A673 (cell line): ENCODE data around the gene PSD. TPM values are rescaled to one million over a fixed set of nuclear protein-coding genes. Genes with fewer than 3 reads are reported as not detected.

Experiments used
- BruUV-seq: library from RNA; stranded (reverse); fragments of 400-500 nt; replicated peaks from 2 replicates; lab custom pipeline; 2021; lab: Mats Ljungman, UMichigan
- CTCF ChIA-PET: fragments of 300-600 bp; sonication (Branson Sonifier 250); formaldehyde crosslinking; loops from one replicate; lab custom pipeline; 2022; ENCODE audit warnings: antibody characterized with exemption; lab: Charles Lee
- POLR2A ChIA-PET: fragments of 300-600 bp; sonication (Branson Sonifier 250); formaldehyde crosslinking; loops from one replicate; lab custom pipeline; 2022; ENCODE audit warnings: antibody characterized with exemption; ENCODE audit not compliant: low non-redundant PET; lab: Charles Lee
- DNase-seq: peaks from one replicate; pipeline ENCODE4 v3.0.0-alpha.2; 2015; ENCODE audit warnings: low spot score
- H3K27ac ChIP-seq: fragments of 200-600 bp; sonication (generic); 2 replicates; pipeline ENCODE4 v1.5.1; 2016; ENCODE audit warnings: mixed run types, low read depth, mild to moderate bottlenecking, mixed read lengths, antibody characterized with exemption, low read length; ENCODE audit not compliant: poor library complexity, severe bottlenecking
- H3K27me3 ChIP-seq: fragments of 200-600 bp; sonication (generic); replicated peaks from 2 replicates; pipeline ENCODE4 v1.6.1; 2017; ENCODE audit warnings: mixed run types, low read depth, mild to moderate bottlenecking, mixed read lengths, antibody characterized with exemption, low read length; ENCODE audit not compliant: insufficient read depth, poor library complexity
- H3K36me3 ChIP-seq: fragments of 200-600 bp; sonication (generic); 2 replicates; pipeline ENCODE4 v1.6.1; 2016; ENCODE audit warnings: mixed run types, mild to moderate bottlenecking, mixed read lengths, antibody characterized with exemption, low read length; ENCODE audit not compliant: insufficient read depth, poor library complexity, severe bottlenecking
- H3K4me1 ChIP-seq: fragments of 200-600 bp; sonication (generic); 2 replicates; pipeline ENCODE4 v1.6.1; 2017; ENCODE audit warnings: mixed run types, mild to moderate bottlenecking, mixed read lengths, antibody characterized with exemption, low read length; ENCODE audit not compliant: insufficient read depth, poor library complexity, severe bottlenecking
- H3K4me3 ChIP-seq: fragments of 200-600 bp; sonication (generic); 2 replicates; pipeline ENCODE4 v1.5.1; 2016; ENCODE audit warnings: low read depth, mixed run types, mild to moderate bottlenecking, mixed read lengths, low read length; ENCODE audit not compliant: poor library complexity, severe bottlenecking
- H3K9me3 ChIP-seq: fragments of 200-600 bp; sonication (generic); 2 replicates; pipeline ENCODE4 v1.6.1; 2016; ENCODE audit warnings: mixed run types, low read depth, mild to moderate bottlenecking, mixed read lengths, antibody characterized with exemption, low read length; ENCODE audit not compliant: poor library complexity, severe bottlenecking
- EZH2 ChIP-seq: fragments of 200-600 bp; sonication (generic); IDR thresholded peaks from 2 replicates; pipeline ENCODE4 v1.6.1; 2017; ENCODE audit warnings: borderline replicate concordance, low read depth, mild to moderate bottlenecking, mixed read lengths, antibody characterized with exemption, low read length; ENCODE audit not compliant: poor library complexity, severe bottlenecking
- intact Hi-C: fragments of 100-400 bp; cut with micrococcal nuclease; formaldehyde crosslinking; loops from one replicate; pipeline ENCODE4 v1.10.0; 2022; ENCODE audit not compliant: unreplicated experiment
- total RNA-seq: library from RNA; stranded (reverse); gene quantifications from 2 replicates; pipeline ENCODE4 v1.2.3, GENCODE V29; 2021
- TF ChIP-seq, protein P1 (sequence below): fragments of 300-800, 200-600 bp; sonication (generic); conservative IDR thresholded peaks from 2 replicates; pipeline ENCODE4 v1.5.1; 2017; ENCODE audit warnings: low read depth, mild to moderate bottlenecking, antibody characterized with exemption, low read length, moderate library complexity, mixed read lengths

The PSD gene
- total RNA-seq, 1 experiment from 2014 or later, result 5.8 TPM

DNA sequence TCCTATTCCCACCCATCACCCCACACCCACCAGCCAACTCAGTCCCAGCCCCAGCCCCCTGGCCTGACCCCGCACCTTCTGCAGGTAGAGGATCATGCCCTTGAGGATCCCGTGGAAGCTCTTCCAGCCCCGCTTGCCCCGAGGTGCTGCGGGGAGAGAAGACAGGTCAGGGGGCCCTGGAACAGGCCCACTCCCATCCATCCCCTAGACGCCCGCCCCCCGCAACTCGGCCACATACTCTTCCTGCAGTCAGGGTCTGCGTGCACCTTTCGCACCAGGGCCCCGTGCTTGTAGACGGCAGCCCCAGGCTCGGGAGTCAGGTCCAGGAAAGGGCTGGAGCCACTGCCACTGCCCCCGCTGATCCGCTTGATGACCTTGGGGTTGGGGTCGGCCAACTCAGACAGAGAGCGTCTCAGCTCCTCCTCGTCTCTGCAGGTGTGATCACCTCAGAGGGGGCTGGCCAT is 13.4 kb downstream of the PSD start:
- Histone ChIP-seq H3K4me1 (peaks cover 15% of the 10 kb centered on the region), H3K27me3 (no peaks in the 10 kb centered on the region), H3K36me3 (no peaks in the 10 kb centered on the region), H3K27ac (no peak overlapping the region), H3K9me3 (no peaks in the 10 kb centered on the region), H3K4me3 (no peak overlapping the region)
- ChIA-PET POLR2A (no interaction called here), CTCF (interaction anchor here (0.5 kb wide), 1 partner anchor 10 kb away, joined by 4 read pairs; no protein-coding TSS in a partner anchor)
- no peak for DNase-seq
- TF ChIP-seq EZH2, result no peak
- TF ChIP-seq, protein P1, sequence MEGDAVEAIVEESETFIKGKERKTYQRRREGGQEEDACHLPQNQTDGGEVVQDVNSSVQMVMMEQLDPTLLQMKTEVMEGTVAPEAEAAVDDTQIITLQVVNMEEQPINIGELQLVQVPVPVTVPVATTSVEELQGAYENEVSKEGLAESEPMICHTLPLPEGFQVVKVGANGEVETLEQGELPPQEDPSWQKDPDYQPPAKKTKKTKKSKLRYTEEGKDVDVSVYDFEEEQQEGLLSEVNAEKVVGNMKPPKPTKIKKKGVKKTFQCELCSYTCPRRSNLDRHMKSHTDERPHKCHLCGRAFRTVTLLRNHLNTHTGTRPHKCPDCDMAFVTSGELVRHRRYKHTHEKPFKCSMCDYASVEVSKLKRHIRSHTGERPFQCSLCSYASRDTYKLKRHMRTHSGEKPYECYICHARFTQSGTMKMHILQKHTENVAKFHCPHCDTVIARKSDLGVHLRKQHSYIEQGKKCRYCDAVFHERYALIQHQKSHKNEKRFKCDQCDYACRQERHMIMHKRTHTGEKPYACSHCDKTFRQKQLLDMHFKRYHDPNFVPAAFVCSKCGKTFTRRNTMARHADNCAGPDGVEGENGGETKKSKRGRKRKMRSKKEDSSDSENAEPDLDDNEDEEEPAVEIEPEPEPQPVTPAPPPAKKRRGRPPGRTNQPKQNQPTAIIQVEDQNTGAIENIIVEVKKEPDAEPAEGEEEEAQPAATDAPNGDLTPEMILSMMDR, result no peak
- BruUV-seq, result no TSS peak
- intact Hi-C loops, result no loop called here

DNA sequence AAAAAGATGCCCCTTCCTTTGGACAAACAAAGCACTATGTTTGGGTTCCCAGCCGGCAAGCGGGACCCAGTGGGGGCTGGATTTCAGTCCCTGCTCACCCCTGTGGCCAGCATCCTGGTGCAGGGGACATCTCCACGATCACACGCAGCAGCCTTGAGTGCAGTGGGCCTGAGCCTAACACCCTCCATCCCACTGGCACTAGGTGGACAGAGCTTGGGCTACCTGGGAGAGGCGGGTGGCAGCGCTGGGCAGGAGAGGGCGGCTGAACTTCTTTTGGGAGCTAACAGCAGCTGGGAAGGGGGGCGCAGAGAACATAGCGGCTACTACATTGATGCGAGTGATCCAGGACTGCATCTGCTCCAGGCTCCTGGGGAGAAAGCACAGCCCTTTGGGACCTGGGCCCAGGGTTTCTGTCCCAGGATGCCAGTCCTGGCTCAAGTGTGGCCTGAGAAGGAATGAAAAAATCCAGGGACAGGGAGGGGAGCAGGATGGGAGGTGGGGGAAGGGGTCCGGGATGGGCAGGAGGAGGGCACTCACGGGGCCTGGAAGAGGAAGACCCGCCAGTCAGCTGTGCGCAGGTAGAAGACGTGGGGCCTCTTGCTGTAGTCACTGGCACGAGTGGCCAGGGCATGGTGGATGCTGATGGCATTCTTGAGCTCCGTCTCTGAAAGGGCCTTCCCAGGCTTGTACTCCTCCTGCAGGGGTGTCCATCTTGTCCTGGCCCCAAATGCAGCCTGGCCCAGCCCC is 14.1 kb downstream of the PSD start:
- no peak overlapping the region for H3K4me3 ChIP-seq
- intact Hi-C loops, result no loop called here
- no peak for TF ChIP-seq EZH2
- TF ChIP-seq, protein P1, result no peak
- H3K9me3 ChIP-seq, result no peaks in the 10 kb centered on the region
- no peaks in the 10 kb centered on the region for H3K36me3 ChIP-seq
- H3K4me1 ChIP-seq, result peaks cover 13% of the 10 kb centered on the region
- no peaks in the 10 kb centered on the region for H3K27me3 ChIP-seq
- BruUV-seq, result no TSS peak
- H3K27ac ChIP-seq, result no peak overlapping the region
- DNase-seq, result no peak
- ChIA-PET CTCF (interaction anchor here (0.9 to 1.5 kb wide), 3 partner anchors 16 to 235 kb away, joined by 3 to 7 read pairs (median 5); partner anchors contain the start of gene FBXL15), POLR2A (no interaction called here)

DNA sequence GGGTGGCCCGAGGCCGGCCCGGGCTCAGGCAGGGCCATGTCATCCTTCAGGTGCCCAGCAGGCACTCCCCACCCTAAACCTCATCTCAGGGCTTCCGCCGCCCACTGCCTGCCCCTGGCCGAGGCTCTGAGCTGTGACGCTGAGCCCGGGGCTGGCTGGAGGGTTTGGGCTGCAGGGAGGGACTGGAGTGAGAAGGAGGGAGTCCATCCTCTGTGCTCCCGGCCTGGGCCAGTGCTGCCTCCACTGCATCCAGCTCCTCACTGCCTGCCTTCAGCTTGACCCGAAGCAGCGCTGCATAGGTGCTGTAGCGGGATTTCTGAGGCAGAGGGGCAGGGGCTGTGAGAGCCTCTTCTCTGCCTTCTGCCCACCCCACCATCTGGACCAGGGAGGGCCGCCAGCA is 15.5 kb downstream of the PSD start:
- TF ChIP-seq EZH2, result no peak
- TF ChIP-seq, protein P1, result no peak
- Histone ChIP-seq H3K27ac (no peak overlapping the region), H3K4me3 (no peak overlapping the region), H3K9me3 (no peaks in the 10 kb centered on the region), H3K36me3 (no peaks in the 10 kb centered on the region), H3K4me1 (peaks cover 4% of the 10 kb centered on the region), H3K27me3 (no peaks in the 10 kb centered on the region)
- POLR2A ChIA-PET, result no interaction called here
- CTCF ChIA-PET, result interaction anchor here (1.1 to 1.5 kb wide), 4 partner anchors 18 to 234 kb away, joined by 3 to 7 read pairs (median 4); partner anchors contain the start of gene FBXL15
- intact Hi-C loops, result no loop called here
- BruUV-seq, result no TSS peak
- DNase-seq, result no peak
